NOMO-1 treated with dmso at 0.1 percent for 144 hours (cell line): Measurements from ENCODE around the gene FGD4.

Experiments
- DNase-seq: peaks from one replicate; lab custom pipeline; 2025; ENCODE audit not compliant: unreplicated experiment; lab: John Stamatoyannopoulos, UW

The FGD4 gene

DNA sequence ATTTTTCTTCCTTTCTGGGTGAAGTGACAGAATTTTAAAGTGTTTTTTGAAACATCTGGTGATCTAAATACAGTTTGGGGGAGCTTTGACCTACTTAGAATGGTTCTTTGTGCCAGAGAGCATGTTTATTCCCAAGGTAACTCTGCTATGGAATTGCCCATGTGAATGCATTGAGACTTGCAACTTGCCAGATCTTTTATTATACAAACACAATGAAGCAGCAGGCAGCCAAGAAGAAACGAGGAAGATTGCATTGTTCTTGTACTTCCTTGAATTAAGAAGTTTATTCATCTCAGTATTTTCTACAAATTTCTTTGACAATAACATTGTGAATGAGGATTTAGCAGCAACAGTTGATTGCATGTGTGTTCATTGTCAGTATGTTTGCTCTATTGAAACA lies 55.5 kb downstream of the FGD4 start:
- DNase-seq = no peak

DNA sequence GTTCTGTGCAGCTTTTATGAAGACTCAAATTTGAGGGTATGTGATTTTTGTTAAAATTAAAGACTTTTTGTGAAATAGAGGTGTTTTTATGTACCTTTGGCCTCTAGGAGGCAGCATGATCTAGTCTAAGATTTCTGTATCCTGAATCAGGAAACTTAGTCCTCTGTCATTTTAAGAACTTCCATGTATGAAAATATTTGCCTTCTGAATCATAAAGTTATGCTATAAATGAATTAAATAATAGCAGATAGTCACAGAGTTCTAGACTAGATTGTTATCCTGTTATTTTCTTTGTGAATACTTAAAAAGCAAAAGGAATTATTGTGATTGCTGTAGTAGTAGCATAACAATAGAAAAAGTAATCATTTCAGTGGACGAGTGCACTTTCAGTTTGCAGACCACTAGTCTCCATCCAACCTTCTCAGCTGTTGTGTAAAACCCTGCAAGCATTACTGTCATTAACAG lies 56.3 kb downstream of the FGD4 start:
- peak; percentile 47 for DNase-seq

DNA sequence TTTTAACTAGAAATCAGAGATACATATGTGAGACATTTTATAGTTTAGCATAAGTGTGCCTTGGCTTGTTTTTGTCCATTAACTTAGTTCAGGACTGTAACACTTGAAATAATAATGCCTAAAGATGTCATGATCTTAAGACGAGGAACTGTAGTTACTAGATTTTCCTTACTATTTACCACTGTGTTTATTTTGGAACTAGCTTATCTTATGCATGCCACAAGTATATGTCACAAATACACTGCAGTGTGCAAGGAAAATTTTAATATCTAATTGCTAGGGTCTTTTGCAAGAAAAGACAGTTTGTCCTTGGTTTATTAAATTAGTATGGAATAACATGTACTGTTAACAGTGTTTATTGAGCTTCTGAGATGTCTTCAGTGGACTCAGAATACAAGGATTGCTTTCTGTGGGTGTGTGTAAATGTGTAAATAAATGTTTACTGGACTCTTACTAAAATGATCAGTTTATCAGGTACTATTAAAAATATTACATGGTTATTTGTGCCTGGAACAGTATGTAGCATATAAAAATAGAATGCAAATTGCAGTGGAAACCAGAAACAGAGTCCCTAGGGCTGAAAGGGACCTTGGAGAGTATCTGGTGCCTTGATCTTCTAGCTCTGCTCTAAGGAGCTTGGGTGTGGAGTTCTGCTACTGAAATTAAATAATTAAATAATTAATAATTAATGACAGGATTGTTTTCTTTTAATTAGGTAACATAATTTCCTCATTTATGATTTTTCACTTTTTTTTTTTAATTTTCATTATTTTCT lies 58.1 kb downstream of the FGD4 start:
- no peak for DNase-seq

DNA sequence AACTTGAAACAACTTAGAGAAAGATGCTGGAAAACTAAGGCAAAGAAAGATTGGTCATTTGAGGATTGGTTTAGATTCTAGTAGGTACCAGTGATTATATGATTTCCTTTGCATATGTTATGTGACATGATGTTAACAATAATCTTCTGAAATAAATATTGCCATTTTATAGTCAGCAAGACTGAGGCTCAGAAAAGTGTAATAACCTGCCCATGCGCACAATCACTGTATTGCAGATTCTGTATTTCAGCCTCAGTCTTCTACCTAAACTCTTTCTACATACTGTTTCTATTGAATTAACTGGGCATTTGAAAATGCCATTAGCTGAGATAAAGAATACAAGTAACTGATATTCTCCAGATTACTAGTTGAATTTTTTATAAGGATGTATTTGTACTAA lies 61.3 kb downstream of the FGD4 start:
- DNase-seq = no peak

DNA sequence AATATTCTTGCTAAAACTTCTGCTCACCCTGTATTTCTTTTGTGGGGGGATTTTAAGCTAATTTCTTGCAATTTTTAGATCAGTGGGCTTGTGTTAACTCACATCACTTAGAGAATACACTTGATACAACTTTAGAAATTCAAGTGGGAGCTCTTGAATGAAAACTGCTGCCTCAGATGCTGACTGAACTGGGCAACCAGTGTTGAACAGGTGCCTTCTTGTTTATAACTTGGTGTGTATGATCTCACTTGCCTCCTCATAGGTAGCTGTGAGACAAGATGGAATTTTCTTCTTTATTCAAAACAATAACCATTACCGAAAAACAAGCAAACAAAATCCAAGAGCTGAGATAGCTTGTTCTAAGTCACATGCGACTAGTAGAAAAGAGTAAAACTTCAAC lies 63.5 kb downstream of the FGD4 start:
- no peak for DNase-seq

DNA sequence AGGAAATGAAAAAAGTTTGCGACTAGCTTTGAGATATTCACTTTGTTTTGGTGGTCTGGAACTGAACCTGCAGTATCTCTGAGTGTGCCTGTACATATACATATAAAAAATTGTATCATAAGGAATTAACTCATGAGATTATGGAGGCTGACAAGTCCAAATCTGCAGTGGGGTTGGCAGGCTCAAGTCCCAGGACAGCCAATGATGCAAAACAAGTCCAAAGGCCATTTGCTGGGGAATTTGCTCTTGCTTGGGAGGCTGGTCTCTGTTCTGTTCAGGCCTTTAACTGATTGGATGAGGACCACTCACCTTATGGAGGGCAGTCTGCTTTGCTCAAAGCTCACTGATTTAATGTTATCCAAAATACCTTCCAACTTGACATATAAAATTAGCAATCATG lies 66.8 kb downstream of the FGD4 start:
- DNase-seq = no peak

DNA sequence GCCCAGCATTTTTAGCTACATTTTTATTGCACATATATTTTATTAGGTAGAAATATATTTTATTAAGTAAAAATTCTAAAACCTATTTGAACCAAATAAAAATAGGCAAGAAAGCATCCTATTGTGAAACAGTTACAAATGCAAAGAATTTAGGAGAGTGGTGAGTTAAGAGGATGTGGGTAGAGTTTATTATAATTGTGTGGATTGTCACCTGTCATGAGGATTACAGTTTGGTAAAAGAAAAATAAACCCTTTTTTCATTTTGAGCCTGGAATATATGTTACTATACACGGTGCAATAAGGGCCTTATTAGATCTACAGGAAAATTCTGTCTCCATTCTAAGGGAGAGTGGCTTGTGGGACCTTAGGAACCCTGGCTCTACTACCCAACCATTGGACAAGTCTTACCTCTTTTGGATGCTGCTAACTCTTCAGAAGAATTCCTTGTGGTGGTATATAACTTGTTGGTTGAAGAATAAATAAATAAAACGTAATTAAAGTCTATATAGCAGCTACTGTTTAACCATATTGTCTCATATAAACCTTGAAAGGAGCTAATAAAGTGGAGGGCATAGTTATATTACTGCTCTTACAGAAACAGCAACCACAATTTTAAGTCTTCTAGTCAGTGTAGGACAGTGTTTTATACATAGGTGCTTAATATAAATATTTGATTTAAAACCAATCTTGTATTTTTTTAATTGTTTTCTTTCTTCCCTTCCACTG lies 67.8 kb downstream of the FGD4 start:
- no peak for DNase-seq

DNA sequence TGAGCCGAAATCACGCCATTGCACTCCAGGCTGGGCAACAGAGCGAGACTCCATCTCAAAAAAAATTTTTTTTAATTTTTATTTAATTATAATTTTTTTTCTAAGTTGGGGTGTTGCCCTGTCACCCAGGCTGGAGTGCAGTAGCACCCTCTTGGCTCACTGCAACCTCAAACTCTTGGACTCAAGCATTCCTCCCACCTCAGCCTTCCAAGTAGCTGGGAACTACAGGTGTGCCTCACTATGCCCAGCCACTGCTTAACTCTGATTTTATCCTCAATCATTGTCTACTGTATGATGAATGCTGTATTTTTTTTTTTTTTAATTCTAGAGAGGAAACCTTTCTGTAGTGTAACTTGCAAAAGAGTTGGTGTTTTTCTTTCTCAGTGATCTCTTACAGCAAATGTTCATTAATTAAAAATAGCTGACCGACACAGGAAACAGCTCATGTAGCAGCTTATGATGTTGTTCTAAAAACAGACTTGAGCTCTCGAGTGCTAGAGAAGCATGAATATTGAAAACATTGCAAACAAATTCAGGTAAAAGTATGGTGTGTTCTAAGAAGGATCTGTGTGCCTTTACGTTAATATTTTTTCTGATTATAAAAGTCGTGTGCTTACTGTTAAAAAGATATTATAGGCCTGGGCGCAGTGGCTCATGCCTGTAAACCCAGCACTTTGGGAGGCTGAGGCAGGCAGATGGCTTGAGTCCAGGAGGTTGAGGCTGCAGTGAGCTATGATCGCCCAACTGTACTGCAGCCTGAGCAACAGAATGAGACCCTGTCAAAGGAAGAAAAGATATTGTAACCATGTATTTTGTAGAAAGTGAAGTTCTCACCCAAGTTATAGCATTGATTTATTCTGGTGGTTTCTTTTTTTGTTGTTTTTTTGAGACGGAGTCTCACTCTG lies 68.9 kb downstream of the FGD4 start:
- no peak for DNase-seq

DNA sequence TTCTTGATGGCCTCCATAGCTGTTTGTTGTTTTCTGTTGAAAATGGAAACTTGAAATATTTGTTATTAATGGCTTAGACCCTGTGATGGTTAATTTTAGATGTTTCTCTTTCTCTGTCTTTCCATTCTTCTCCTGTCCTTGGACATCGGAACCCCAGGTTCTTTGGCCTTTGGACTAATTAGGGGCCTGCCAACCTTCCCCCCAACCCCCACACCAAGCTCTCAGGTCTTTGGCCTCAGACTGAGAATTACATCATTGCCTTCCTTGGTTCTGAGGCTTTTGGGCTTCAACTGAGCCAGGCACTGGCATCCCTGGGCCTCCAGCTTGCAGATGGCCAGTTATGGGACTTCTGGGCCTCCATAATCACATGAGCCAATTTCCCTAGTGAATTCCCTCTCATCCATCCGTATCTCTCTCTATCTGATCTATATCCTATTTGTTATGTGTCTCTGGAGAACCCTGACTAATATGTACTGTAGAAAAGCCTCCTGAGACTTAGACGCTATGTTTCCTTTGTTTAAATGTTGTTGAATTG lies 71.6 kb downstream of the FGD4 start:
- no peak for DNase-seq

DNA sequence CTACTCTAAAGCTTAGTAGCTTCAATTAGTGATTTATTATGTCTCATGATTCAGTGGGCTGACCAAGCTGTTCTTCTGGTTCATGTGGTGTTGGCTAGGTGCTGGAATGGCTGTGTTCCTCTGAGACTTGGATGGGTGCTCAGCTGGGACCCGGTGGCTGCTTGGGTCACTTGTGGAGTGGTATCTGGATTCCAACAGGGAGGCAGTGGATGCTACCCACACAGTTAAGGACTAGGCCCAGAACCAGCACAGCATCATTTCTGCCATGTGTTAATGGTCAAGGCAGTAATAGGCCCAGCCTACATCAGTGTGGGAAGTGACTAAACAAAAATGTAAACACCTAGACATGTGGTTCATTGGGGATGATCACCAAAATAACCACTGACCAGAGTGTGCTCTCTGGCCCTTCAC lies 72.2 kb downstream of the FGD4 start:
- no peak for DNase-seq

DNA sequence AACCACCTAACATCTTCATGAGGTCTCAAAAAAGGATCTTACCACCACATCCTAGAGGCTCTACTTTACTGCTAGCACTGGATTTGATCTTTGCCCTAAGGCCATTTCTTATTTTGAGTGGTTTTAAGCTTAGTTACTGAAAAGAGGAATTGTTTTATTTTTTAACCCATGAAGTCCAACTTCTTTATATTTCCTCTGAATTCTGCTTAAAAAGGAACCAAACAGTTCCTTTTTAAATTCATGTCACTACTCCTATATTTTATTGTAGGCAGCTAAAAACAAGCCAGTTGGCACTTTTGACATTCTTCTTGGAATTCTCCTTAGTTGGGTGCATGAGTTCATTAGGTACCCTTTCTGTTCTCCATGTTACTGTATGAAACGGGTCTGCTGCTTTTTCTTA lies 76.4 kb downstream of the FGD4 start:
- DNase-seq = no peak

DNA sequence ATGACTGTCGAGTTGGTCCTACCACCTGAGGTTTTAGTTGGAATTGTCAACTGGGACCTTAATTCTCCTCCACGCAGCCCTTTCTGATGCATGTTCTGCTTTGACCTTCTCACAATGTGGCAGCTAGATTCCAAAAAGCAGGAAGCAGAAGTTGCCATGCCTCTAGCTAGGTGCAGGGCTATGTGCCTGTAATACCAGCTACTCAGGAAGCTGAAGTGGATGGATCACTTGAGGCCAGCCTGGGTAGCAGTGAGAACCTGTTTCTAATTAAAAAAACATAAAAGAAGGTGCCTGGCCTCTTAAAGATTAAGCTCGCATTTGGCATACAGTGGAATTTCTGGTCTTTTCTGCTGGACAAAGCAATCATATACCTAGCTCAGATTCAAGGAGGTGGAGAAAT lies 77.1 kb downstream of the FGD4 start:
- DNase-seq = no peak

DNA sequence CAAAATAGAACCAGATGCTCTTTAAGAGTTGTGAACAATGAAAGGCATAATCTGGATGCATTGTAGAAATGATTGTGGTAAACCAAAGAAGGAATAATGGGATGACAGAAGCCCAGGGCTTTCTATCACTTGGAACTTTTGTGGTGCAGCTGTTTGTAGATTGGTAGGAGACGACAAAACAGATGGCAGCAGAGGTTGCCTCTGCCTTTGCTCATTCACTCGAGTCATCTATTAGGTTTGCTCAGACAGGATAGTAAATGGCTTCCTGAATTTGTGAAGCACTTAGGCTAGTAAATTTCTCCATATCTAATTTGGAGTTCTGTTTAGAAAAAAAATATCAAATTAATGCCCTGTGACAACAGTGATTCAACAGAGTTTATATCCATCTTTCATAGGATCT lies 78.4 kb downstream of the FGD4 start:
- DNase-seq = no peak

DNA sequence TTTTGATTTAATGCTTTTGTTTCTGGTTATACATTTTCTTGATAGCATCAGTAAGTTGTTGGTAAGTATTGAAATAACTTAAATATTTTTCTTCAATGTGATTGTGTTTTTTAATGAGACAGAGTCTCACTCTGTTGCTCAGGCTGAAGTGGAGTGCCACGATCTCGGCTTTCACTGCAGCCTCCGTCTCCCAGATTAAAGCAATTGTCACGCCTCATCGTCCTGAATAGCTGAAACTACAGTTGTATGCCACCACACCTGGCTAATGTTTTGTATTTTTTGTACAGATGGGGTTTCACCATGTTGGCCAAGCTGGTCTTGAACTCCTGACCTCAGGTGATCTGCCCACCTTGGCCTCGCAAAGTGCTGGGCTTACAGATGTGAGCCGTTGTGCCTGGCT lies 78.8 kb downstream of the FGD4 start:
- DNase-seq = no peak

DNA sequence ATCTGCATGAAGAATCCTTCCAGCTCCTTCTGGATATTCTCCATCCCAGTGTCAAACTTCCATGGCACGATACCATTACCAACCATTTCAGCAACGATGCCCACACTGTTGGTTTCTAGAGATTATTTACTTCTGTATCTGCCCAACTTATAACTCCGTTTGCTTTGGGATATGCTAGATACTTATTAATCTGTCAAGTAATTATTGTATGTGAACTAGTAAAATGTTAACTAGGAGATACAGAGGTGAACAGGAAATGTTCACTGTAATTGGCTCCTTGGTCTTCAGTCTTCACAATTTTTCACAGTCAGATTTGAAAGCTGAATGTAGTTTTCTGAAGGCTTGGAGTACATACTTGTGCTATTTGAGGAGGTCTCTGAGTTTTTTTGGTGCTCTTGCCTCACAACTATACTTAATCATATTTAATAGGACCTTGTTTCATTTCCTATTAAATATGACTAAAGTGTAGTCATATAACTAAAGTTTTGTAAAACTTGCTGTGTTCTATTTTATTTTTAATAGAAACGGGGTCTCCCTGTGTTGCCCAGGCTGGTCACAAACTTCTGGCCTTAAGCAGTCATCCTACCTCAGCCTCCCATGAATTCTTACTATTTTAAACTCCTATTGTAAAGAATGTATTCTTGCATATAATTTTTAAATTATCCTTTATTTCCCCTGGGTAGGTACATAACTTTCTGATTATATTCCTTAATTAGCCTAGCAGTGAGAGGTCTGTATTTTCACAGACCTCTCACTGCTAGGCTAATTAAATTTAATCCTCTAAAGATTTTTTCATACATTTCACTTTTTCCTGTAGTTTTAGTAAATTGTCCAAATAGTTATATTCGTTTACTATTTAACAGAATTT lies 79.7 kb downstream of the FGD4 start:
- no peak for DNase-seq

DNA sequence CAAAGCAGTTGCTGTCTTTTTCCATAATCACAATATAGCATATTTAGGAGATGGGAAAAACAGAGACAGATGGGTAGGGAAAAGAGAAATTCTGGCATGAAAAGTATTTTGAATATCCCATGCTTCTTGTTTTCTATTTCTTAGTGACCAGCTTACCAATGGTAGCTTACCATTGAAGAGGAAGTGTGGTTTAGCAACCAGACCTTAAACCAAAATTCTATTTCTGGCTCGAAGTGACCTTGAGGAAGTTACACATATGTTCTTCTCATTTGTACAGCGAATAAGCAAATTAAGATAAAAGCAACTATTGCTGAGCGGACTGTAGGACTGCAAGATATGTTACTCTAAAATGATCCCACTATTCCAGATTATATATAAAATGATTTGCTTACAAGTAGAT lies 82.9 kb downstream of the FGD4 start:
- DNase-seq = peak; percentile 70

DNA sequence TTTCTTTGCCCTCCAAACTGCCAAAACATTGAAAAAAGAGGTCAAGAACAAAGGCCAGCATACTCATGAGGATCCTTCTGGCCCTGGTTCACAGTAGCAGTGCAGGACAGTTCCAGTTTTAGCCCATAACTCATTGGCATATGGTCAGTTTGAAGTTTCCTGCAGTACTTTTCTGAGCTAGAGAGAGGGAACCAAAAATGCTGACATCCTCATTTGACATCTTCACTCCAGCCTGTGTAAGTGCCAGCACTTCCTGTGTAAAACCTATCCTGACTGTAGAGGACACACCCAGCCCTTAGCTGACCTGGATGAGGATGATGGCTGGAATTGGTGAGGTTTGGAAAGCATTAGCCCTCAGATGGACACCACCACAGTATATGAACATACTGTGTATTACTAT lies 84.1 kb downstream of the FGD4 start:
- DNase-seq = peak; percentile 61

DNA sequence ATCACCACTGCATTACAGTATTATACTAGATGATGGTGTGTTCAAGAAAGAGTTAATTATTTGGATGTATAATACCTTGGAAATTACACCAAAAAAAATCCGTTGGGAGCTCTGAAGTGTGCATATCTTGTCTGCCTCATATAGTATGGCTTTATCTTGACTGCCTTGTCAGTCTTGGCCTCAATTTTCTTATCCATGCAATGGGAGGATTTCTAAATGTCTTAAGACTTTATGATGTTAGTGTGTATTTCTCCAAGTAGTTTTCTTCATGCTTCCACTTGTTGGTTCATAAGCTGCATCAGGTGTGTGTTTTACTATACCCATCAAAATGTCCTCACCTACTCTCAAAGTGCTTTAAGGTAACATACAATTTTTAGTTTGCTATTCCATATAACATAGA lies 84.6 kb downstream of the FGD4 start:
- DNase-seq = no peak

DNA sequence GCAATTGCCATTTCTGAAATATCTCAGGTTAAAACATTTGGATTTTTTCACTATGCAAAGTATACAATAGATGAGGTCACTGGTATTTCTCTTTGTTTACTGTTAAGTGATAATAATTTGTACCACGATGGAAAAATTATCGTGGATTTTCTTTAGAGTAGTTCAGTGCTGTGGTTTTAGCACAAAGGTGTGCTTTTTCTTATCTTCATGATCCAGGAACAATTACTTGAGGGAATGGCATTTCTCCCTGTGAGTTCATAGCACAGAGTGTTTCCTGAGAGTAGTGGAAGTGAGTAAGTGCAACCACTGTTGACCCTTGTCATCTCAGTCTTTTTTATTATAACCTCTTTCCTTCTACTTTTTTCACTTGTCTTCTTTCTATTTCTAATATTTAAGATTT lies 86.8 kb downstream of the FGD4 start:
- no peak for DNase-seq

DNA sequence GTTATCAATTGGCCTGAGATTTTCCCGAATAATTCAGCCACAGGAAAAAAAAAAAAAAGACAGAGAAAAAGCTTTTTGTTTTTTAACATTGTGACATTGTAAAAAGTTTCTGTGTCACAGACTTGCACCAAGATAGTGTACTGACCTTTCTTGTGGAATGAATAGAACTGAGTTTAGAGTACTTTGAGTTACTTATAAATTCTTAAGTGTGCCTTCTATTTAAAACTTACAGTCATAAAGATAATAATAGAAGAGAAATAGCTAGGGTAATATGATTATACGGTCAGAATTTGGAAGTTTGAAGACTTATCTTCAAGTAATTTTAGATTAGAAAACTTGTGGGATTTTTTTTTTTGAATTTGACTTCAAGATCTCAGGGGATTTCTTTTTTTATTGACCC lies 88.8 kb downstream of the FGD4 start:
- DNase-seq = no peak
